AG04450 (cell line): ENCODE measurements around the gene BRD4. TPM values are rescaled to one million over a fixed set of nuclear protein-coding genes. Genes with fewer than 3 reads are reported as not detected.

Source experiments
- CTCF ChIA-PET: fragments of 300-600, 350-600 bp; formaldehyde crosslinking; extraction: SDS; loops from one replicate; lab custom pipeline; 2022; ENCODE audit warnings: antibody characterized with exemption, inconsistent platforms; lab: Charles Lee
- POLR2A ChIA-PET: fragments of 350-600 bp; formaldehyde crosslinking; extraction: SDS; loops from one replicate; lab custom pipeline; 2021; ENCODE audit warnings: antibody characterized with exemption, inconsistent platforms; lab: Yijun Ruan, JAX
- DNase-seq: peaks from one replicate; pipeline ENCODE4 v3.0.0-alpha.2; 2011; ENCODE audit warnings: low read depth, low spot score
- H3K27ac ChIP-seq: one replicate; pipeline ENCODE4 v1.5.1; 2012; ENCODE audit warnings: low read depth, low read length, control low read depth
- H3K27me3 ChIP-seq: one replicate; pipeline ENCODE4 v1.6.0; 2012; ENCODE audit warnings: low read length; ENCODE audit not compliant: control insufficient read depth, insufficient read depth
- H3K4me3 ChIP-seq: 2 replicates; pipeline ENCODE4 v1.5.1; 2011; ENCODE audit warnings: mild to moderate bottlenecking, low read depth, low read length, control low read depth
- H3K9me3 ChIP-seq: 2 replicates; pipeline ENCODE4 v1.5.1; 2012; ENCODE audit warnings: low read length; ENCODE audit not compliant: control insufficient read depth, insufficient read depth
- CTCF ChIP-seq: IDR thresholded peaks from 2 replicates; pipeline ENCODE4 v1.5.1; 2011; ENCODE audit warnings: low read depth, low read length, control low read depth, inconsistent platforms
- polyA minus RNA-seq: library from RNA; depleted of rRNA, polyadenylated mRNA; stranded (reverse); fragments of >200 nt; gene quantifications from 2 replicates; pipeline ENCODE4 v1.2.3, GENCODE V29; 2011; rRNA and poly(A)+ RNA removed
- polyA plus RNA-seq: library from polyadenylated mRNA; depleted of rRNA; stranded (reverse); fragments of >200 nt; gene quantifications from 2 replicates; pipeline ENCODE4 v1.2.3, GENCODE V29; 2011; rRNA removed

Gene BRD4
- polyA plus RNA-seq (7.8 and 11.5 TPM in 2 replicates), polyA minus RNA-seq (29.6 and 47.3 TPM in 2 replicates)

- peak within 1 kb of the TSS; percentile 93 for H3K27ac ChIP-seq
- peak within 1 kb of the TSS; percentile 90 for H3K4me3 ChIP-seq
- POLR2A ChIA-PET = interaction anchor here (0.5 to 1.0 kb wide), 5 partner anchors 15 to 1529 kb away, joined by 3 to 8 read pairs (median 5); partner anchors contain the start of gene AKAP8
- TF ChIP-seq CTCF = no peak
- CTCF ChIA-PET = interaction anchor here (0.6 kb wide), 1 partner anchor 181 kb away, joined by 3 read pairs; no protein-coding TSS in a partner anchor
- no peak for DNase-seq
- H3K9me3 ChIP-seq = no peaks in the 10 kb centered on the region; the same call in 1 of the 2 replicates
- no peaks in the 10 kb centered on the region for H3K27me3 ChIP-seq
Measured at GRCh38 chr19:15332311-15332996, at the start of gene BRD4. Gene BRD4 (minus strand): TSS chr19:15332539. CDS start chr19:15273099, 59,440 bp downstream.

- Histone ChIP-seq H3K27me3 (no peaks in the 10 kb centered on the region), H3K27ac (no peak overlapping the region), H3K9me3 (no peaks in the 10 kb centered on the region), H3K4me3 (no peak overlapping the region)
- POLR2A ChIA-PET = interaction anchor here (0.7 kb wide), 1 partner anchor 31 kb away, joined by 5 read pairs; no protein-coding TSS in a partner anchor
- CTCF ChIA-PET = no interaction called here
- DNase-seq = no peak
- TF ChIP-seq CTCF = no peak
Measured at GRCh38 chr19:15381864-15382263, 49.5 kb upstream of the BRD4 start.

- H3K4me3 ChIP-seq = no peak overlapping the region
- H3K27me3 ChIP-seq = no peaks in the 10 kb centered on the region
- H3K27ac ChIP-seq = peak overlapping the region; percentile 21
- CTCF ChIA-PET = no interaction called here
- DNase-seq = no peak
- no peaks in the 10 kb centered on the region for H3K9me3 ChIP-seq
- no peak for TF ChIP-seq CTCF
- POLR2A ChIA-PET = no interaction called here
Measured at GRCh38 chr19:15381429-15381828, 49.1 kb upstream of the BRD4 start.

GRCh38 chr19:15379999-15380647, 47.8 kb upstream of the BRD4 start:
- ChIA-PET CTCF (interaction anchor here (0.6 to 1.1 kb wide), 6 partner anchors 12 to 288 kb away, joined by 3 to 7 read pairs (median 3); no protein-coding TSS in a partner anchor), POLR2A (interaction anchor here (0.6 to 3.0 kb wide), 8 partner anchors 14 to 244 kb away, joined by 3 to 25 read pairs (median 6); partner anchors contain the start of genes AKAP8L and BRD4)
- Histone ChIP-seq H3K27ac (peak overlapping the region; percentile 47), H3K9me3 (no peaks in the 10 kb centered on the region), H3K4me3 (peak overlapping the region; percentile 67), H3K27me3 (no peaks in the 10 kb centered on the region)
- no peak for DNase-seq
- TF ChIP-seq CTCF = no peak
